ENCODE results near the gene SHE. TPM values are rescaled to one million over a fixed set of nuclear protein-coding genes. Genes with fewer than 3 reads are reported as not detected.

Gene SHE
- total RNA-seq, 6 experiments from 2014 or later, result 4.0 to 5.6 (median 4.7) TPM

DNA sequence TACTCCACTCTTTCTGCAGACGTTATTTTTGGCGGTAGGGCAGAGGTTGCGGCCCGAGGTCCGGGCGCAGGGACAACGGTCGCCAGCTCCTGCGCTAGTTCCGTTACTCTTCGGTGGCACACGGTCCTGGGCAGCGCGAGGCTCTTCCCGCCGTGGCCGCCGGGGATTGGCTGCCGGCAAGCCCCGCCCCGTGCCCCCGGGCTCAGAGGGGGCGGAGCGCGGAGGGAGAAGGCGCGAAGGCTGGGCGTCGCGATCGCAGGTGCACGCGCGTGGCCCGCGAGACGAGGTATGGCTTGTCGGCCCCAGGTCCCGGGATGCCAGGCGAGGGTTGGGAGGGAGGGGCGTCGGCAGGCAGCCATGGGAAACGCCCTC is 518 bp upstream of the SHE start:
- ATAC-seq, result peak; percentile 6 to 32 (median 18)

DNA sequence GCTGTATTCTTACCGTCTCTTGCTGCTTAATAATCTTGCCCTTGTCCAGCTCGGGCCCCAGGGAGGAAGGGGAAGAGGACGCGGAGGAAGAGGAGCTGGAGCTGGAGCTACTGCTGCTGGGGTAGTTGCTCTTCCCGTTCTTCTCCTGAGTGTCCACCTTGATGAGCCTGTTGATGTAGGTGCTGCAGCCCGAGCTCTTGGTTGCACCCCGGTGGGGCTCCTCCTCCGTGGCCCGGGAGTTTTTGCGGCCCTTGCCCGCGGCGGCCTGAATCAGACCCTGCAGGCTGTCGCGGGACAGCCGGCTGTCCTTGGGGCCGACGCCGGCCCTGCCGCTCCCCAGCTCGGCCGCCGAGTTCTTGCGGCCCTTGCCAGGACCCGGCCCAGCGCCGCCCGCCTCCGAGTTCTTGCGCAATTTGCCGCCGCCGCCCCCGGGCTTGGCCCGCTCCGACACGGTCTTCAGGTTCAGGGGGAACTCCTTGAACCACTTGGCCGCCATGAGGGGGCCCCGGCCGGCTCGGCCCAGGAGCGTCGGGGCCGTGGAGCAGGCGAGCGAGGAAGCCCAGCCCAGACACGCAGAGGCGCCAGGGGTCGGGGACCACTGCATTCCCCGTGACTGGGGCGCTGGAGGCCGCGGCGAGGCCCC is 668 bp downstream of the SHE start:
- peak; percentile 67 to 71 (median 68) for DNase-seq
- WGBS (ENCODE audit: insufficient coverage, low coverage, low lambda C conversion rate, missing lambda C conversion rate), result 50% methylated on average over 1 of the region's 54 CpGs
- Histone ChIP-seq H3K36me3 (no peaks in the 10 kb centered on the region), H3K4me1 (peaks cover 0 to 21% (median under 1%) of the 10 kb centered on the region in 4 donors), H3K9me3 (no peaks in the 10 kb centered on the region), H3K27me3 (no peaks in the 10 kb centered on the region), H3K27ac (peak overlapping the region; percentile 21 to 51 (median 26)), H3K4me3 (peak overlapping the region; percentile 48 to 59 (median 51))
- no peak for TF ChIP-seq POLR2A (IDR thresholded peaks at IDR 0.05)
- TF ChIP-seq, protein P1, sequence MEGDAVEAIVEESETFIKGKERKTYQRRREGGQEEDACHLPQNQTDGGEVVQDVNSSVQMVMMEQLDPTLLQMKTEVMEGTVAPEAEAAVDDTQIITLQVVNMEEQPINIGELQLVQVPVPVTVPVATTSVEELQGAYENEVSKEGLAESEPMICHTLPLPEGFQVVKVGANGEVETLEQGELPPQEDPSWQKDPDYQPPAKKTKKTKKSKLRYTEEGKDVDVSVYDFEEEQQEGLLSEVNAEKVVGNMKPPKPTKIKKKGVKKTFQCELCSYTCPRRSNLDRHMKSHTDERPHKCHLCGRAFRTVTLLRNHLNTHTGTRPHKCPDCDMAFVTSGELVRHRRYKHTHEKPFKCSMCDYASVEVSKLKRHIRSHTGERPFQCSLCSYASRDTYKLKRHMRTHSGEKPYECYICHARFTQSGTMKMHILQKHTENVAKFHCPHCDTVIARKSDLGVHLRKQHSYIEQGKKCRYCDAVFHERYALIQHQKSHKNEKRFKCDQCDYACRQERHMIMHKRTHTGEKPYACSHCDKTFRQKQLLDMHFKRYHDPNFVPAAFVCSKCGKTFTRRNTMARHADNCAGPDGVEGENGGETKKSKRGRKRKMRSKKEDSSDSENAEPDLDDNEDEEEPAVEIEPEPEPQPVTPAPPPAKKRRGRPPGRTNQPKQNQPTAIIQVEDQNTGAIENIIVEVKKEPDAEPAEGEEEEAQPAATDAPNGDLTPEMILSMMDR (IDR thresholded peaks at IDR 0.05), result no peak
- ATAC-seq, result peak; percentile 53 to 69 (median 54)
- intact Hi-C loops (cut with DNase I), result no loop called here

More for the DNA sequence above, 518 bp upstream of the SHE start:
- 40% methylated on average over 3 of the region's 43 CpGs for WGBS (ENCODE audit: insufficient coverage, low coverage, low lambda C conversion rate, missing lambda C conversion rate)
- H3K27ac ChIP-seq, result no peak overlapping the region
- H3K27me3 ChIP-seq, result no peaks in the 10 kb centered on the region
- peak overlapping the region; percentile 48 to 59 (median 51) for H3K4me3 ChIP-seq
- peak in 1 of 3 donors; percentile 26 for DNase-seq
- no peaks in the 10 kb centered on the region for H3K36me3 ChIP-seq
- no peak for TF ChIP-seq POLR2A (IDR thresholded peaks at IDR 0.05)
- TF ChIP-seq, protein P1 (IDR thresholded peaks at IDR 0.05), result no peak
- peaks cover 0 to 12% (median 0%) of the 10 kb centered on the region in 4 donors for H3K4me1 ChIP-seq
- H3K9me3 ChIP-seq, result no peaks in the 10 kb centered on the region
- intact Hi-C loops (cut with DNase I), result no loop called here

- Histone ChIP-seq H3K36me3 (no peaks in the 10 kb centered on the region), H3K27me3 (no peaks in the 10 kb centered on the region), H3K9me3 (no peaks in the 10 kb centered on the region), H3K27ac (peak overlapping the region in 1 of 3 donors; percentile 21), H3K4me1 (peaks cover 0 to 27% (median 2%) of the 10 kb centered on the region in 4 donors), H3K4me3 (peak overlapping the region; percentile 48 to 59 (median 51))
- DNase-seq, result no peak
- TF ChIP-seq POLR2A (IDR thresholded peaks at IDR 0.05), result no peak
- TF ChIP-seq, protein P1 (IDR thresholded peaks at IDR 0.05), result no peak
- no peak for ATAC-seq
- intact Hi-C loops (cut with DNase I), result no loop called here
- 71% methylated on average over 8 of the region's 8 CpGs for WGBS (ENCODE audit: insufficient coverage, low coverage, low lambda C conversion rate, missing lambda C conversion rate)
Measured at GRCh38 chr1:154500533-154500932, 1.7 kb downstream of the SHE start.

GRCh38 chr1:154499446-154499845 is 2.8 kb downstream of the SHE start:
- intact Hi-C loops (cut with DNase I), result no loop called here
- no peaks in the 10 kb centered on the region for H3K36me3 ChIP-seq
- H3K4me3 ChIP-seq, result peak overlapping the region in 1 of 3 donors; percentile 51
- TF ChIP-seq, protein P1 (IDR thresholded peaks at IDR 0.05), result no peak
- TF ChIP-seq POLR2A (IDR thresholded peaks at IDR 0.05), result no peak
- 73% methylated on average over 1 of the region's 1 CpG for WGBS (ENCODE audit: insufficient coverage, low coverage, low lambda C conversion rate, missing lambda C conversion rate)
- no peaks in the 10 kb centered on the region for H3K9me3 ChIP-seq
- no peak overlapping the region for H3K27ac ChIP-seq
- ATAC-seq, result no peak
- H3K27me3 ChIP-seq, result no peaks in the 10 kb centered on the region
- H3K4me1 ChIP-seq, result peaks cover 0 to 27% (median 2%) of the 10 kb centered on the region in 4 donors
- no peak for DNase-seq

Measured in right lobe of liver (tissue), 6 donors.